Adrenal gland (tissue), 12 donors: ENCODE measurements around the gene SLC1A6. TPM values are rescaled to one million over a fixed set of nuclear protein-coding genes. Genes with fewer than 3 reads are reported as not detected.
A peak's percentile ranks its signal among the peaks of the same experiment; 100 is the strongest.
"Not testable (repeated sequence)": the region's sequence is repeated elsewhere in the genome, so short reads cannot be mapped to it uniquely, and the experiment has no call there.

Experiments used
- DNase-seq, 7 donors: peaks; one replicate each; pipeline ENCODE4 v3.0.0-alpha.2; 2019 to 2020
- H3K27ac ChIP-seq, 5 donors: fragments of 200-600 bp; sonication (generic) in 4 of 5; 1 replicate in 3 of 5; 2 replicates in 2 of 5; pipeline versions ENCODE4 v1.5.1 to v1.8.0; 2016 to 2020; ENCODE audit warnings: mild to moderate bottlenecking in 1 of 5
- H3K27me3 ChIP-seq: fragments of 200-600 bp; 2 replicates; pipeline ENCODE4 v1.8.0; 2021
- H3K36me3 ChIP-seq, 2 donors: fragments of 200-600 bp; replicated peaks in 1 of 2; 1 replicate in 1 of 2; 2 replicates in 1 of 2; pipeline versions ENCODE4 v1.5.1 to v1.8.0; 2018 to 2022
- H3K4me1 ChIP-seq, 2 donors: fragments of 200-600 bp; replicated peaks in 1 of 2; 1 replicate in 1 of 2; 2 replicates in 1 of 2; pipeline versions ENCODE4 v1.5.1 to v1.8.0; 2018 to 2021
- H3K4me3 ChIP-seq, 4 donors: fragments of 200-600 bp; sonication (generic) in 3 of 4; one replicate each; pipeline ENCODE4 v1.5.1; 2016 to 2018
- H3K9me3 ChIP-seq, 3 donors: fragments of 200-600 bp; sonication (generic) in 1 of 3; replicated peaks in 1 of 3; 1 replicate in 2 of 3; 2 replicates in 1 of 3; pipeline versions ENCODE4 v1.5.1 to v1.8.0; 2016 to 2021
- POLR2A ChIP-seq, 2 donors: fragments of 450-650 bp; IDR thresholded peaks; one replicate each; pipeline ENCODE4 v1.6.1; 2017; ENCODE audit warnings: antibody characterized with exemption in 2 of 2, mild to moderate bottlenecking in 2 of 2, moderate library complexity in 1 of 2
- WGBS, 4 donors: extraction: QIAGEN DNeasy Blood & Tissue Kit in 2 of 4; methylation state at CpG; one replicate each; pipeline versions ENCODE4 v1.1.5 to v1.1.7; 2013 to 2017; 5-methylcytosine and 5-hydroxymethylcytosine counted together
- intact Hi-C, 2 donors: fragments of 100-400 bp; cut with DNase I; formaldehyde crosslinking; loops; one replicate each; pipeline versions ENCODE4 v1.14.1 to v1.15.0; 2022 to 2023
- polyA plus RNA-seq, 3 donors: library from polyadenylated mRNA; stranded (reverse); fragments of 200-250 nt in 2 of 3; fragments of 350-450 nt in 1 of 3; fragmentation: Illumina TruSeq in 1 of 3; extraction: RNeasy Lipid Tissue Mini Kit (QIAGEN cat#74804) in 1 of 3; gene quantifications; one replicate each; pipeline ENCODE4 v1.2.3, GENCODE V29; 2013 to 2014
- total RNA-seq, 9 donors: library from RNA; depleted of rRNA in 4 of 9; stranded (reverse); fragments of >200 nt in 4 of 9; fragments of 120-200 nt in 1 of 9; fragmentation: NEBNext Ultra II Directional in 1 of 9; extraction: Animal tissue kit (Norgen Biotek cat#: 25700) in 1 of 9; gene quantifications; one replicate each; pipeline versions ENCODE4 v1.1.0 to v1.2.4, GENCODE V29; 2013 to 2023
- TF ChIP-seq, protein P1 (sequence below), 6 experiments: fragments of 450-650 bp in 4 of 6; fragments of 200-600 bp in 2 of 6; sonication (generic) in 1 of 6; IDR thresholded peaks; 1 replicate in 5 of 6; 2 replicates in 1 of 6; pipeline versions ENCODE4 v1.5.1 to v1.8.0; 2016 to 2021; ENCODE audit warnings: antibody characterized with exemption in 6 of 6, mild to moderate bottlenecking in 2 of 6, moderate library complexity in 1 of 6
- donor health status: healthy with polysubstance abuse.
- donor health status: Bipolar disorder and iron deficiency.
- donor health status: DM: yes; HTN: yes; CAD: no.
- donor health status: DM: no; HTN: no; CAD: no.
- donor health status: DM: no; HTN: no; CAD: no.
- donor health status: DM: yes; HTN: yes; CAD: no.

Gene SLC1A6
- total and polyA plus RNA-seq, 12 donors = 0.11 TPM; not detected in 11

DNA sequence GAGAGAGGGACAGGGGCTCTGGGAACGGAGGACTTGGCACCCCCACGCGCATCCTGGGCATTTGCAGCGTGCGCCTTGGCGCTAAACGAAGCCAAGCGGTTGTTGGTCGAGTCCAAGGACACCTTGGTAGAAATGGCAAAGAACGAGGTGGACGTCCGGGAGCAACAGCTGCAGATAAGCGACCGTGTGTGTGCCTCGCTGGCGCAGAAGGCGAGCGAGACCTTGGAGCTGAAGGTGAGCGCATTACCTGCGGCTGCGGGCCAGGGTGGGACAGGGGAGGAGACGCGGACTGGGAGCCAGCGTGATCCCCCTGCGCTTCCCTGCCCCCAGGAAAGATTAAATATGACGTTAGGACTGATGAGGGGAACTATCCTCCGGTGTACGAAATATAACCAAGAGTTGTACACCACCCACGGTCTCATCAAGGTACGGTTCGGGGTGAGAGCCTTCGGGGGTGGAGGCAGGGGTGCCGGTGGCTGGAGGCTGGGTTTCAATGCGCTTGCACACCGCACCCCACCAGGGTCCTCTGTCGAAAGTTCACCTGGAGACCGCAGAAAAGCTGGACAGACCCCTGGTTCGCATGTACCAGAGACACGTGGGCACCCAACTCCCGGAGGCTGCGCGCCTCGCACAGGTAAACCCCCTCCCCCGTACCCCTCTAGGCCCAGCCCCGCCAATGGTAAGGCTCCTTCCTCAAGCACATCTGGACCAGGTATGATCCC lies 41.8 kb upstream of the SLC1A6 start:
- DNase-seq = no peak
- H3K36me3 ChIP-seq = no peaks in the 10 kb centered on the region
- TF ChIP-seq, protein P1, sequence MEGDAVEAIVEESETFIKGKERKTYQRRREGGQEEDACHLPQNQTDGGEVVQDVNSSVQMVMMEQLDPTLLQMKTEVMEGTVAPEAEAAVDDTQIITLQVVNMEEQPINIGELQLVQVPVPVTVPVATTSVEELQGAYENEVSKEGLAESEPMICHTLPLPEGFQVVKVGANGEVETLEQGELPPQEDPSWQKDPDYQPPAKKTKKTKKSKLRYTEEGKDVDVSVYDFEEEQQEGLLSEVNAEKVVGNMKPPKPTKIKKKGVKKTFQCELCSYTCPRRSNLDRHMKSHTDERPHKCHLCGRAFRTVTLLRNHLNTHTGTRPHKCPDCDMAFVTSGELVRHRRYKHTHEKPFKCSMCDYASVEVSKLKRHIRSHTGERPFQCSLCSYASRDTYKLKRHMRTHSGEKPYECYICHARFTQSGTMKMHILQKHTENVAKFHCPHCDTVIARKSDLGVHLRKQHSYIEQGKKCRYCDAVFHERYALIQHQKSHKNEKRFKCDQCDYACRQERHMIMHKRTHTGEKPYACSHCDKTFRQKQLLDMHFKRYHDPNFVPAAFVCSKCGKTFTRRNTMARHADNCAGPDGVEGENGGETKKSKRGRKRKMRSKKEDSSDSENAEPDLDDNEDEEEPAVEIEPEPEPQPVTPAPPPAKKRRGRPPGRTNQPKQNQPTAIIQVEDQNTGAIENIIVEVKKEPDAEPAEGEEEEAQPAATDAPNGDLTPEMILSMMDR (IDR thresholded peaks at IDR 0.05) = no peak
- no peak for TF ChIP-seq POLR2A (IDR thresholded peaks at IDR 0.05)
- intact Hi-C loops = no loop called here
- H3K27me3 ChIP-seq = peaks cover 12% of the 10 kb centered on the region
- H3K4me1 ChIP-seq = no peaks in the 10 kb centered on the region
- no peak overlapping the region for H3K27ac ChIP-seq
- 71 to 76% (median 73%) methylated on average over 32 to 45 of the region's 45 CpGs for WGBS, 4 donors
- no peak overlapping the region for H3K4me3 ChIP-seq
- H3K9me3 ChIP-seq = no peaks in the 10 kb centered on the region

DNA sequence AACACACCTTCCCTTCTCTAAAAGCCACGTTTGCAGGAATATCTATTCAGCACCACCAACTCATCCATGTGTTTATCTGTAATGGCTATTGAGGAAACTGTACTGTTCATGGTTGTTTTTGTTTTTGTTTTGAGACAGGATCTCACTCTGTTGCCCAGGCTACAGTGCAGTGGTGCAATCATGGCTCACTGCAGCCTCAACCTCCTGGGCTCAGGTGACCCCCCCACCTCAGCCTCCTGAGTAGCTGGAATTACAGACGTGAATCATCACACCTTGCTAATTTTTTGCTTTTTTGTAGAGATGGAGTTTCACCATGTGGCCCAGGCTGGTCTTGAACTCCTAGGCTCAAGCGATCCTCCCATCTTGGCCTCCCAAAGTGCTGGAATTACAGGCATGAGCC lies 39.2 kb upstream of the SLC1A6 start:
- H3K4me3 ChIP-seq, H3K4me1 ChIP-seq, intact Hi-C loops, H3K9me3 ChIP-seq, H3K36me3 ChIP-seq, H3K27ac ChIP-seq, DNase-seq: not testable (repeated sequence)
- H3K27me3 ChIP-seq = peaks cover 12% of the 10 kb centered on the region
- 33 to 55% (median 45%) methylated on average over 3 of the region's 3 CpGs for WGBS, 4 donors

DNA sequence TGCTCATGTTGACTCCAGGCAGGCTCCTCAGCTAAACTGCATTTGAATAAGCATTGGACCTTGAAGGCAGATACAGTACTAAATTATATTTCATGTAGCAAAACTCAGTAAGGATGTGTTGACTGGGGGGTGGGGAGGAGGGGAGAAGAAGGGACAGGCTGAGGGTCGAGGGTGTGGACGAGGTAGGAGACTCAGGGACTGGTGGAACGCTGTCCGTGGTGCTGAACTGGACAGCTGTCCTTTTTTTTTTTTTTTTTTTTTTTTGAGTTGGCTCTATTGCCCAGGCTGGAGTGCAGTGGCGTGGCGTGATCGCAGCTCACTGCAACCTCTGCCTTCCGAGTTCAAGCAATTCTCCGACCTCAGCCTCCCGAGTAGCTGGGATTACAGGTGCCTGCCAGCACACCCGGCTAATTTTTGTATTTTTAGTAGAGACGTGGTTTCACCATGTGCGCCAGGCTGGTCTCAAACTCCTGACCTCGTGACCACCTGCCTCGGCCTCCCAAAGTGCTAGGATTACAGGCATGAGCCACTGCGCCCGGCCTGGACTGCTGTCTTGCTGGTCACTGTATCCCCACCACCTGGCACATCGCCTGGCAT lies 36.4 kb upstream of the SLC1A6 start:
- WGBS, 4 donors = 37 to 41% (median 40%) methylated on average over 11 to 18 of the region's 18 CpGs

DNA sequence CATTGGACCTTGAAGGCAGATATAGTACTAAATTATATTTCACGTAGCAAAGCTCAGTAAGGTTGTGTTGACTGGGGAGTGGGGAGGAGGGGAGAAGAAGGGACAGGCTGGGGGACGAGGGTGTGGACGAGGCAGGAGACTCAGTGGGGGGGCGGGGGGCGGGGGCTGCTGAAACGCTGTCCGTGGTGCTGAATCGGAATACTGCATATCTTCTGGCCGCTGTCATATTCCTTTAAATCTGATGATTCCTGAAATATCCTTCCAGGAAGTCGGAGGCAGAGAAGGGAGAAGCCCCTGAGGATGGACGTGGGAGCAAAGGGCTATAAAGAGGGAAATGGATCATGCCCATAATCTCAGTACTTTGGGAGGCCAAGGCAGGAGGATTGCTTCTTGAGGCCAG lies 34.9 kb upstream of the SLC1A6 start:
- TF ChIP-seq POLR2A (IDR thresholded peaks at IDR 0.05) = no peak
- TF ChIP-seq, protein P1 (IDR thresholded peaks at IDR 0.05) = no peak
- Histone ChIP-seq H3K4me1 (no peaks in the 10 kb centered on the region), H3K27ac (no peak overlapping the region), H3K9me3 (no peaks in the 10 kb centered on the region), H3K36me3 (no peaks in the 10 kb centered on the region), H3K4me3 (no peak overlapping the region), H3K27me3 (peaks cover 16% of the 10 kb centered on the region)
- intact Hi-C loops = no loop called here
- WGBS, 4 donors = 9 to 13% (median 10%) methylated on average over 9 to 11 of the region's 11 CpGs
- no peak for DNase-seq

More for the DNA sequence above, 36.4 kb upstream of the SLC1A6 start:
- DNase-seq = peak in 5 of 7 donors; percentile 17 to 35 (median 30)
- no peaks in the 10 kb centered on the region for H3K9me3 ChIP-seq
- peaks cover 7% of the 10 kb centered on the region for H3K27me3 ChIP-seq
- no peaks in the 10 kb centered on the region for H3K4me1 ChIP-seq
- no peak overlapping the region for H3K27ac ChIP-seq
- H3K4me3 ChIP-seq = no peak overlapping the region
- no peaks in the 10 kb centered on the region for H3K36me3 ChIP-seq
- no peak for TF ChIP-seq POLR2A (IDR thresholded peaks at IDR 0.05)
- TF ChIP-seq, protein P1 (IDR thresholded peaks at IDR 0.05) = no peak
- intact Hi-C loops = no loop called here
